ENCODE results near the gene TECPR1.

TECPR1 gene
- total RNA-seq = 10.8 to 101 (median 43.4) reads per million in 18 experiments

GRCh38 chr7:98251601-98252424 is at the start of gene TECPR1:
Gene TECPR1, minus strand, starts transcription at chr7:98252232. Its CDS starts 6,086 bp downstream, at chr7:98246146.
- peak; percentile 93 to 96 for DNase-seq

GRCh38 chr7:98300595-98301372 is 48.8 kb upstream of the TECPR1 start:
- DNase-seq = no peak

GRCh38 chr7:98297626-98298286 is 45.7 kb upstream of the TECPR1 start:
- no peak for DNase-seq

GRCh38 chr7:98296833-98297232 is 44.8 kb upstream of the TECPR1 start:
- DNase-seq = no peak

- DNase-seq = no peak
These were observed 43.6 kb upstream of the TECPR1 start for GRCh38 chr7:98295467-98296192.

GRCh38 chr7:98294798-98295382 is 42.9 kb upstream of the TECPR1 start:
- DNase-seq = no peak

GRCh38 chr7:98294326-98294725 is 42.3 kb upstream of the TECPR1 start:
- no peak for DNase-seq

- no peak for DNase-seq
These were observed 41.7 kb upstream of the TECPR1 start for GRCh38 chr7:98293746-98294145.

- no peak for DNase-seq
These were observed 41.2 kb upstream of the TECPR1 start for GRCh38 chr7:98293265-98293664.

GRCh38 chr7:98291717-98292116 is 39.7 kb upstream of the TECPR1 start:
- no peak for DNase-seq

GRCh38 chr7:98289333-98289875 is 37.4 kb upstream of the TECPR1 start:
- DNase-seq = no peak

GRCh38 chr7:98288064-98288823 is 36.2 kb upstream of the TECPR1 start:
- DNase-seq = peak; percentile 40 to 54

- peak in 1 of 2 donors; percentile 44 for DNase-seq
These were observed 35.5 kb upstream of the TECPR1 start for GRCh38 chr7:98287486-98287959.

GRCh38 chr7:98286701-98287485 is 34.9 kb upstream of the TECPR1 start:
- DNase-seq = no peak

GRCh38 chr7:98286093-98286539 is 34.1 kb upstream of the TECPR1 start:
- DNase-seq = peak; percentile 91 to 94

- peak; percentile 40 to 61 for DNase-seq
These were observed 33.4 kb upstream of the TECPR1 start for GRCh38 chr7:98285157-98286092.

- peak; percentile 93 to 94 for DNase-seq
These were observed 32.5 kb upstream of the TECPR1 start for GRCh38 chr7:98284335-98285036.

- DNase-seq = peak in 1 of 2 donors; percentile 49
These were observed 31.8 kb upstream of the TECPR1 start for GRCh38 chr7:98283887-98284222.
